Central memory CD4-positive, alpha-beta T cell (primary cell): ENCODE data around the gene PRR23E.

Source experiments
- DNase-seq: peaks from one replicate; pipeline ENCODE4 v3.0.0; 2022

Gene PRR23E

DNA sequence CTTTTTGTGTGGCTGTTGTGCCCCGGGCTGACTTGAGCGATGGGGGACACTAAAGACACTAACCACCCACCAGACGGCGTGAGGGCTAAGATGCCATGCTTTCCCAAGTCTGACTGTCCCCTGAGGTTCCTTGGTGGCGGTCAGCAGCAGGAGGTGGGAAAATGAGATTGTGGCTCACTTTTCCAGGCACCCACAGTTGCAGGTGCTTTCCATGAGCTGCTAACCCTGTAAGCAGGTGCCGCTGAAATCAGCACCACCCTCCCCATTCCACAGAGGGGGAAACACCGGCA, 17.7 kb downstream of the PRR23E start:
- no peak for DNase-seq

DNA sequence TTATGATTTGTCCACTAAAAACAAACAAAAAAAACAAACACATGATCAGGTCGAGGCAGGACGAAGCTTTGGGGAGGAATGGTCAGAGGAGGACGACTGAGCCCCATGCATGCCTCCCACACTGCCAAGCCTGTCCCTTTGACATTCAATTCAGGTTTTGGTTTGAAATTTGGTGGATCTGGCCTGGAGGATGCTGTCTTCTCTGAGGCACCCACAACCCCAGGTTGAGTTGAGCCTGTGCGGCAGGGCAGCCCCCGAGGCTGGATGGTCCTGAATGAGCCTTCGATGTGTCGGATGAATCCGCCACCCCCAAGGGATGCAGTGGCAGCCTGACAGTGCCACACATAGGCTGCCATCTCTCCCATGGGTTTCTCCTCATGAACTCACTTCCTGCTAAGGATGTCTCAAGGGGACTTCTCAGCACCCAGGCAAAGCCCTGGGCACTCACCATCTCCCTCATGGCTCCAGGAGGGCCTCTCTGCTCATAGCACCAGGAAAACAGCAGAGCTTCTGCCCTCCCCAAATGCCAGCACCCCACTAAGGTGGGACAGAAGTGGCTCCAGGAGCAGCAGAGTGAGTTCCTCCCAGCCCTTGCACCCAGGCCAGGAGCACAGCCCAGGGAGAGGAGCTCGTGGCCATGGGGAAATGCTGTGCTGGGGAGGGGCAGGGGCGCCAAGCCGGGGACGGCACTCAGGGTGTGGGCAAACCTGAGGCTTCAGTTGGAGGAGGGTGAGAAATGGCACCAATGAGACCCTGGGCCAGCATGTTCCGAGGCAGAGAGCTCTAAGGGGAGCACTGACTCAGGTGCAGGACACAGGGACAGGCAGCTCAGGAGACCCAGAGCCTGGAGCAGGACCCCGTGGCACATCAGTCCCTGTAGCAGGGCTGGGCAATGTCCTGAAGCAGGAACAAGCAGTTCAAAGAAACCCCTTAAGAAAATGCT, 18.5 kb downstream of the PRR23E start:
- DNase-seq = no peak

DNA sequence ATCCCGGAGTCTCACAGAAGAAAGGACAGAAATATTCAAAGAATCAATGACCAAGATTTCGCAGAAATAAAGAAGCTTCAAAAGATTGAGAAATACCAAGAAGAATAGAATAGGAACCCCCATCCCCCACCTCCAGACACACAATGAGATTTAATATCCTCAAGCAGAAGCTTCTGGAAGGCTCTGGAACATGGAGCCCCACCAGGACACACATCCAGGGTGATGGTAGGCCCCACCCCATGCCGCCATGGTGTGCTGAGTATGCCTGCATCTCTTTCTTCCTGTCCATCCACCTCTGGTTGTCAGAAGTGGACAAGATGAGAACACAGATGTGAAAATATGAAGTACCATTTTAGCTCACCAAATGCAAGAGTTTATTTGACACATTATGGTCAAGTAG, 19.3 kb downstream of the PRR23E start:
- no peak for DNase-seq

DNA sequence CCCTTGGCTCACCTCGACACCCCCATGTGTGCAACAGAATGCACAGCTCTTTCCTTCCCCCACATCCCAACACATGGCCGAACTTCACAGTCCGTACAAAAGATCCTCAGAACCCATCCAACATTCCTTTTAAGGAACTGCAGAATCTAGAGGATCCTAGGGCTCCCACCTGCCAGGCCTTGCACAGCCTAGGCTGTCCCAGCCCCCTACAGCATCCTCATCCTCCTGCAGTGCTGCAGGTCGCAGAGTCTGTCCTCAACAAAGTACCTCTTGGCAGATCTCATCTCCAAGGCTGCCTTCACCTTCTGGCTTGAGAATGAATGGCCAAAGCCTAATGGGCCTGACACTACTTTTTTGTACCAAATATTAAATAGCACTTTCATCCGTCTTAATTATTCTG, 19.8 kb downstream of the PRR23E start:
- no peak for DNase-seq

DNA sequence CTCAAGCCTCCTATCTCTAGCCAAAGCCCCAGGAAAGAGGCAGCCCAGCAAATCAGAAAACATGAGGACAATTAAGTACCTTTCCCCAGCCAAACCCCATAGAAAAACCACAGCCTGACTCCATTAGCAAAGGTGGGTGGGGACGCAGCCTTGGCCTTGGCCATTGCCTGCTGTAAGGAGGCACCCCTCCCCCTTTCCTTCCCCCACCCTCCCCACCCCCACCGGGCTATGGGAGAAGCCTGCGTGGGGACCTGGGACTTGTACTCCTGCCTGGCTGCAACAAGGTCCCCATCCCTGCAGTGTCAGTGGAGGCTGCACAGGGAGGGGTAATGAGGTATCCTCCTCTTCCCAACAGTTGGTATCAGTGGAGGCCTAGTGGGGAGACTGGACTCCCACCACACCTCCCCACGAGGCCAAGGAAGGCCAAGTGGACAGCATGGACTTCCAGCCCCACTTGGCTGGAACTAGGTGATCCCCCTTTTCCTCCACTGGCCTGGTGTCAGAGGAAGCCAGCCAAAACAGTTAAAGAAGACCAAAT, 20.5 kb downstream of the PRR23E start:
- DNase-seq = no peak

DNA sequence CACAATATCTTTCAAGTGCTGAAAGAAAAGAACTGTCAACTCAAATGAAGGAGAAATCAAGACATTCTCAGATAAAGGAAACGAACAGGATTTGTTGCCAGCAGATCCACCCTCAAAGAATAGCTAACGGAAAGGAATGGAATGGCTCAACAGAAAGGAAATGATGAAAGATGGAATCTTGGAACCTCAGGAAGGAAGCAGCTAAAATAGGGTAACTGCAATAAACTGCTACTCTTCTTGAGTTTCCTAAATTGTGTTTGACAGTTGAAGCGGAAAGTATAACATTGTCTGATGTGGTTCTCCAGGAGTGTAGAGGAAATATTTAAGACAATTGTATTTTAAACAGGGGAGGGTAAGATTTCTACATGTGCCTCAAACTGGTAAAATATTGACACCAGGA, 22.0 kb downstream of the PRR23E start:
- no peak for DNase-seq

DNA sequence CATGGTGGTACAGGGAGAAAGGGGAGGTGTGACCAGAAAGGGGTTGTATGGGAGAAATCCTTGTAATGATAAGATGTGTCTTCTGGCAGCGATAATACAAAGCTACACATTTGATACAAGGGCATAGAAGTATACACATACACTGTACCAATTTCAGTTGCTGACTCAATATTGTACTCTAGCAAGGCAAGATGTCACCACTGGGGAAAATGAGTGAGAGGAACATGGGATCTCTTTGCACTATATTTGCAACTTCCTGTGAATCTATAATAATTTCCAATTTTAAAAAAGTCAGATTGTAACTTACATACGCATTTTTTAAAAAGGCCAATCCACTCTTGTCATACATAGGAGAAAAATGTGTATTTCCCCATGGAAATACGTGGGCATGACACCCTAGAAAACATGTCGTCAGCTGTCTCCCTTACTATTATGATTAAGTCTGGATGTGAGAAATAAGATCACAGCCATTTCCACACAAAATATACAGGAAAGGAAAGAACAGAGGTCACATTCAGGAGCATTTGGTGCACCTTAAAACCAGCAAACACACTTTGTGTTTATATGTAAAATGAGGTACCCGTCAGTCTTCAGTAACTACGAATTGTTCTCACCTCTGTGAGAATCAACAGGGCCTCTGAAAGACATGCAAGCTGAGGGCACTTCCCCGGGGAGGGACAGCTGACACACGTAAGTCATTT, 22.9 kb downstream of the PRR23E start:
- DNase-seq = no peak

DNA sequence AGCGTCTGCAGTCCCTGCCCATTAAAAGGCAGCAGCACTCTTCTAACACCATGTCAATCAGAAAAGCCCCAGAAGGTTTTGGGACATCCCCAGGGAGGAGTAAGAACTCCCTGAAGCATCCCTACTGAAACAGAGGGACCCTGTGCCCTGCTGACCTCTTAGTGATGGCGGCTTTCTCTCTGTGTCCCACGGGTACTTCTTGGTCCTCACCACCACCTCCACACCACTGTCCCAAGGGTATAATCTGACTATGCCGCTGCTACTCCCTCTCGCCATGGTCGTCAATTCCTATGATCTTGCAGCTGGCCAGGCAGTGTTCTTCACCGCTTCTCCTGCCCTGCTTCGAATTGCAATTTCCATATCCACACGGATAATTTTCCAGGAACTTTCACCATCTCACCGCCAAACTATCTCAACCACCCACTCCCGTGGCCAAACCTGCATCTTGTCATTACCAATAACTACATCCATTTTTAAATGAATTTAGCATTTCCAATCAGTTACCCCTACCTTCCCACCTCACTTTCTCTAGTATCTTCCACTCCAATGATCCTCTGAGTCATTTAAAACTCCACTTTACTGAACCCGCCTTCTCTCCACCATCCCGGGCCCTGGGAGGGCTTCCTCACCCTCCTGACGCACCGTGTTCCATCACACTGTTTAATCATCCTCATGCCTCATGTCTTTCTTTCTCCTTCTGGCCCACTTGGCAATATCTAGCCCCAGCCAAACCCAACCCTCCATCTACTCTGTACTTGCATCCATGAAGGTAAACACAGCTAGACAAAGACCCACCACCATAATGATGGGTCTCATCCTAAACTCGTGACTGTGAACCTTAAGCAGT, 23.7 kb downstream of the PRR23E start:
- no peak for DNase-seq

DNA sequence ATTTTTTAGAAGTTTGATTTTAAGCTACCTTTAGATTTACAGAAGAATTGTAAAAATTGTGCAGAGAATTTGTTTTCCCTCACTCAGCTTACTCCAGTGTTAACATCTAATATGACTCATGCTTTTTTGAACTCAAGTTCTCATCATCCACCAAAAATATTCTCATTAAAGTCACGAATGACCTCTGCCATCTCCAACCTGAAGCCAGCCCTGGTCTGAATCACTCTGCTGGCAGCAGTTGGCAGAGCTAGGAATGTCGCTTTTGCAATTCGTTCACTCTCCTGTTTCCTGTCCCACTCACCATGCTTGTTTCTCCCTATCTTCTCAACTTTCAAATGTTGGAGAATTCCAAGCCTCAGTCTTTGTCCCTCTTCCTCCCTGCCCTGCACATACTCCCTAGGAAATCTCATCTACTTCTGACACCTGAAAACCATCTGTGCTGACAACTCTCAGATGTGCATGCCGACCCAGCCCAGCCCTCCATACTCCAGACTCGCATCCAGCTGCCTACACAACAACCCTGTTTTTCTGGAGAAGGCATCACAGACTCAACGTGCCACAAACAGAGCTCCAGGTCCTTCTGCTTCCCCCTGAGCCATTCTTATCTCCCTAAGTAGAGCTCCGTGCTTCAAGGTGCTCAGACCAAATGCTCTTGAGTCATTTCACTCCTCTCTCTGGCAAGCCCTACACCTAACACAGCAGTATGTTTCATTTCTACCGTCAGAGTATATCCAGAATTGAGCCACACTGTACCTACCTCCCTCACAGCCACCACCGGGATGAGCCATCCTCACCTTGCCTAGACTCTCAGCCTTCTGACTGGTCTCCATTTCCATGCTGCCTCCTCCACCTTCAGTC, 24.9 kb downstream of the PRR23E start:
- DNase-seq = no peak

DNA sequence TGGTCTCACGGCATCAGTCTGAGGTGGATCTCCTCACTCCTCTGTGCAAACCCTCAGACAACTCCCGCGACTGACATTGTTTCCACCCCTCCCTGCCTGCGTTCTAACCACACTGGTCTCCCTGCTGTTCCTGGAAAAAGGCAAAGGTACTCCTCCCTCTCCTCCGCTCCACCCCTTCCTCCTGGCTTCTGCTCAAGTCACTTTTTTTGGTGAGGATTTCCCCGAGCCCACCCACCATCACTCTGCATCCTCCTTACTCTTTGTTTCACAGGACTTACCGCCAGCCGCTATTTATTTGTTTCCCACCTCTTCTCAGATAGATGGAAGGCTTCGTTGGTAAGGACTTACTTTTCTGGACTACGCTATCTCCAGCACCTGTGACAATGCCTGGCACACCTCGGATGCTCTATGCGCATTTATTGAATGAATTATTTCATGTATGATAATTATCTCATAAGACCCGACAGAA, 25.6 kb downstream of the PRR23E start:
- no peak for DNase-seq

DNA sequence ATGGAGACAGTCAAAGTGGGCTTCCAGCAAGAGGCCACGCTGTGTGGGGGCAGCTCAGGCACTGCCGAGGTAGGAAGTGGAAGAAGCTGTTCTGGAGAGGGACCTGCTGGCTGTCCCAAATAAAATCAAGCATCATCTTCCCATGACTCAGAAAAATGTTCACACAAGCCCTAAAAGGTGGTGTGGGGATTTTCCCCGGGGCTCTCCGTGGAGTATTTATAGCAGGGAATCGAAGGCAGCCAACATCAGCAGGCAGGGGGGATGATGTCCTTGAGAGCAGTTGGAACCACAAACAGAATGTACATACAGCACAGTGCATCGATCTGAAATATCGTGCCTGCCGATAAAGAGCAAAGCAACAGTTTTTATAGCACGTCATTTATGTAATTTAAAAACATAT, 27.6 kb downstream of the PRR23E start:
- DNase-seq = no peak

DNA sequence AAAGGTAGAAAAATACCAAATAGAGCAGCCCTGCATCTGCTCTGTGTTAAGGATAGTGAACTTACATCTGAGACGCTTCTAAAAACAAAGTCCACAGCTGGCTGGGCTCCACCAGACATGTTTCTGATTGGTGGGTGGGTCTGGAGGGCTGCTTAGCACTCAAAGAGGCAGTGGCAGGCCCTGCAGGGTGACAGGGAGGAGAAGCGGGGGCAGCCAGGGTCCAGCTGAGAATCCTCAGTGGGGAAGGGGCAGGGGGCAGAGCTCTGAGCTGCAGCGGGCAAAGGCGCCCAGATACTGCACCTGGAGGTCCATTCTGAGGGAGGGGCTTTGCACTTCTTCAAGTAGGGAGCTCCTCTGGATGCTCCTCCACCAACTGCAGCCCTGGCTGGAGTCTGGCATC, 28.1 kb downstream of the PRR23E start:
- DNase-seq = no peak

DNA sequence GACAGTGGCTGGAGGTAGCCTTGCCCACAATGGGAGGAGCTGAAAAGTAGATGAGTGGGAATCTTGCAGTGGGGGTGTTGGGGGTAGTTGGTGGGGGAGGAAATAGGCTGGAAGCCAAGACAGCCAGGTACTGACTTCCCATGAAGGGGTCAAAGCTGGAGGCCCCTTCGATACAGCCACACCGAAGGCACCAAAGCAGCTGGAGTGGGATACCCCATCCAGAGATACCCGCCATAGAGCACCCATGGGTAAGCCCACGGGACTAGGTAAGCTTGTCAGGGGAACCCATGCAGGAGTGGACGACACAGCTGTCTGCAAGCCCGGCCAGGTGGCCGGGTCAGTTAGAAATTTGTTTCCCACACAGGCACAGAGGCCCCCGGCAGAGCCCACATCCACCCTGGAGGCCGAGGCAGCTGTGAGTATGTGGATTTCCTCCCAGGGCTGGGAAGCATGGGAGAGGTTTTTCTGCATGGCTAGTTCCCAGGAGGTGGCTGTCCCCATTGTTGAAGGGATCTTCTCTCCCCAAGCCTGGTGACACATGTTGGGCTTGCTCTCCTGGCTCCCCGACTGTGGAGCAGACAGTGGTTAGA, 28.6 kb downstream of the PRR23E start:
- DNase-seq = no peak

DNA sequence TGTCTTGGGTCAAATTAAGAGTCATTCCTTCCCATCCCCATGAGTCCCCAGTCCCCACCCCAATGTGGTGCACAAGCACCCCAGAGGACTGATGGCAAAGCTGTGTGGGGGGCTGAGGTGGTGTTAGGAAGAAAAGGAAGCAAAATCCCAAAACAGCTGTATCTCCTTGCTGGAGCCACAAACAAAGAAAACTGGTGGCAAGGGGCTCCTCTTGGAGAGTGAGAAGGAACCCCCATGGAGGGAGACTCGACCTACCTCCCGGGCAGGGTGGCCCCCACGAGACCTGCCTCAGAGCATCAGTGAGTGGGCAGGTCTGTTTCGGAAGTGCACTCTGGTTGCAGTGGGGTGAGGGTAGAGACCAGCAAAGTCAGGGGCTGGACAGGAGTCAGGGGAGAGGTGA, 29.2 kb downstream of the PRR23E start:
- DNase-seq = no peak

DNA sequence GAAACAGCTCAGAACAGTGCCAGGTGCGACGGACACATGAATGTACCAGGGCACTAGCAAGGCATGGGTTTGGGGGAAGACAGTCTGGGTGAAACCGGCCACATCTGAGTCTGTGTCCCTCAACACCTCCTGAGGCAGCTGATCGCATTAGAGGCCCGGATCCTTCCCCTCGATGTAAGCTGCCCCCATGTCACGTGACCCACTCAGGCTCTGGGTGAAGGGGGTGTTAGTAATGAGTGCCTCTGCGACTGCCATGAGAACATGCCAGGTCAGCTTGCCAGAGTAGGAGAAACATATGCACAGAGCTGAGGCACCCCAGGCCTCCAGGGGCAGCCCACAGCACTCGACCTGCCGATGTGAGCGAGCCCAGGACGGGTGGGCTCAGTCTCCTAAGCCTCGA, 29.7 kb downstream of the PRR23E start:
- no peak for DNase-seq

DNA sequence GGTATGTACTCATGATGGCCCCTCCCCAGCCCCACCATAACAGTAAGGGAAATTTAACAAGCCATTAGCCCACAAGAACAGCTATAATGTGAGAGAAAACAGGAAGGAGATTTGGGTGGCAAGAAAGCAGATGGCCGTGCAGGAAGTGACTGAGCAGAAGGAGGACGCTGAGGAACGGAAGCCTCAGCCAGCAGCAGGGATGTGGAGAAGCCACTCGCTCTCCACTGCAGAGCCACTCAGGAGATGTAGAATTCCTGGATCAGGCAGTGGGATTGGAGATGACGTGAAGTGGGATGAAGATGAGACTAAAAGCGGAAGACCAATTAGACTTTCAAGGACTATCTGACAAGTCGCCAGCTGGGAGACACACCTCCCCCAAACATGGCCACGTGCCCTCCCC, 31.2 kb downstream of the PRR23E start:
- DNase-seq = no peak

DNA sequence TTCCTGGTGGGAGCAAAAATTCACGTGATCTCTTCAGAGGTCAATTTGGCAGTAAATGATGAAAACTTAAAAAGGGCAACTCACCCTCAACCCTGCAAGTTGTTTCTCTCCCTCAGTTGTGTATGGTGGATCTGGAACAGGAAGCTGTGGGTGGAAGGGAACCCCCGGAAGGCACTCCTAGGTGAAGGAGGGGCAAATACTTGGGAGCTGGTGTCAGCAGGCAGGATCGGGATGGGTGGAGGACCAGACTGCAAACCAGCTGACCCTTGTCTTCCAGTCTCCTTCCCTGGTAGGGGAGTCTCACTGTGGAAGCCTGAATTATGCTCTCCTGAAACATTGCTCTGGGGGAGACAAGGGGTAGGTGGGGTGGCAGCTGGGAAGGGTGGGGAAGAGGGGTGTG, 33.5 kb downstream of the PRR23E start:
- DNase-seq = no peak

DNA sequence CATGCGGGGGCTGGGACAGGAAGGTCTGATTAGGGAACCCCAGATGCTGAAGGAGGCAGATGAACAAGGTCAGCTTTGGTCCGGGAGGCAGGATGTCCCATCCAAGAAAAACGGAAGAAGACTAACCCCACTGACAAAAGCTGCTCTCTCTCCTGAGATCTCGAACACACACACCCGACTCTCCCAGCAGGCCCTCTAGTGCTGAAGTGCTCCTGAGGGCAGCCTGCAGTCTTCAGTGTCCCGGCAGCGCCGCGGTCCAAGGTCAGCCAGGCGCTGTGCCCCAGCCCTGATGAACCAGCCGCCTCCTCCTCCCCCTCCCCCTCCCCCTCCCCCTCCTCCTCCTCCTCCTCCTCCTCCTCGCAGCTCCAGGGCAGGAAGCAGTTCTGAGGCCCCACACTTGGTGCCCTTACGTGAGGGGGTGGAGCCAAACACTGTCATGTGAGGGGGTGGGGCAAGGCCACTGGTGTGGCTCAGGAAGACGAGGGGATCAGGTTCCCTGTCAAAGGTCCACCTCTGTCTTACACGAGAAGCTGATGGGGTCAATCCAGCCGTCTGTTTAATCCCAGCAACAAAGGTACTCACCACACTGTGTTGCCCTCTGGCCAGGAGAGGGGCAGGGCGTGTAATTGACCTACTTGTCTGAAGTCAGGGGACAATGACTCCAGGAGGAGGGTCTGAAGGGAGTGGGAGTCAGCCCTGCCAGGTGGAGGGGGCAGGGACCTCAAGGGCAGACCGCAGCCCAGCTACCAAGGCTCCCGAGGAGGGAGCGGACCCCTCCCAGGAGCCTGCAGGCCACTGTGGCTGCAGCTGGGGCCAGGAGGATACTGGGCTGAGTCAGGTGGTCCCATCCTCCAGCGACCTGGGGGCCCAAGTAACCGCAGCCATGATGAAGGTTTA, 34.3 kb downstream of the PRR23E start:
- no peak for DNase-seq

DNA sequence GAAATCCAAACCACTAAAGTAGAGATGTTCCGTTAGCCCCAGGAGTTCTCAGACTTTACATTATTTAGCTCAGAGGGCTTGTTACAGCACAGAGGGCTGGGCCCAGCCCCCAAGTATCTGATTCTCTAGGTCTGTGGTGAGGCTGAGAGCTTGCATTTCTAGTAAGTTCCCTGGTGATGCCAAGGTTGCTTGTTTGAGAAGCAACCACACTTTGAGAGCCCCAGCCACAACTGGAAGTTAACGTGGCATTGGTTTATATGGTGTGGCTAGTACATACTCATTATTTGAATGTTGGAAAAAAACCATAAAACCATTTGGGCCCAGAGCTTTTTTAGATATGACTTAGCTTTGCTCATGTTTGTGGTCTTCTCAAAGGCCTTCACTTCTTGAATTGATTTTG, 35.9 kb downstream of the PRR23E start:
- DNase-seq = no peak

DNA sequence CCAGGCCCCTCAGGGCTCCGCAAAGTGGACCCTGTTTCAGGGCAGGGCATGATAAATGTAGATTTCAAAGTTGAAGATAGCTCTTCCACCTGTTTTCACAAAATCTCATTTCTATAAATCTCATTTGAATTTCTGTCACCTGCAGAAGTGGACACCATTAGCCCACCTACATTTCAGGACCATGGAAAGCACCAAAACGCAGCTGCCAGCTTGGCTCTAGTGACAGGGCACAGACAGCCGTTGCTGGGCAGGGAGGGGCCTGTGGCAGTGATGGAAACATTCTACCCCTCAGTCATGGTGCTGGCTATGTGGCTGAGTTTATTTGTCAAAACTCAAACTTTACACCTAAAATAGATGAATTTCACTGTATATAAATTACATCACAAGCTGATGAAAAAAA, 40.4 kb downstream of the PRR23E start:
- DNase-seq = no peak

DNA sequence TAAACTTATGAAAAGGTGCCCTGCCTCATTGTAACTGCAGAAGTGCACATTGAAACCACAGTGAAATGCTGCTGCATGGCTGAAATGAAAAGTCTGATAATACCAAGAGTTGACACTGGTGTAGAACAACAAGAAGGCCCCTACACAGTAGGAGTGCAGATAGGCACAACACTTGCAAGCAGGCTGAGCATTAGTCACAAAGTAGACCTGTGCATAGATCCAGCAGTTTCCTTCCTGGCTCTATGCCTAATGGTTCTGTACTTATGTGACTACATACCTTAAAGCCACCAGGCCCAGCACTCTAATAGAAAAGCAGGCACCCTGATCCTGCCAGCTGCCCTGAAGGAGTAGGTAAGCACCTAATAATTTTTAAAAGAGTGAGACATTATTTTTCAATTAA, 41.8 kb downstream of the PRR23E start:
- DNase-seq = no peak
